K562 (cell line): ENCODE results near the gene QPRT. TPM values are rescaled to one million over a fixed set of nuclear protein-coding genes. Genes with fewer than 3 reads are reported as not detected.

ENCODE experiments used
- ADNP ChIP-seq: fragments of 200-800 bp; sonication (Bioruptor generic); IDR thresholded peaks from 2 replicates; pipeline ENCODE4 v1.6.1; 2016; ENCODE audit warnings: missing genetic modification characterization, missing compliant biosample characterization
- CHCHD3 ChIP-seq: fragments of 250-450 bp; sonication (Bioruptor Pico); IDR thresholded peaks from 2 replicates; pipeline ENCODE4 v2.1.2; 2022; ENCODE audit warnings: mild to moderate bottlenecking
- E4F1 ChIP-seq: fragments of 250-450 bp; sonication (Bioruptor Pico); IDR thresholded peaks from 2 replicates; pipeline ENCODE4 v1.5.0; 2021; ENCODE audit warnings: mild to moderate bottlenecking, borderline replicate concordance
- ELF4 ChIP-seq: fragments of 450-650 bp; formaldehyde crosslinking; IDR thresholded peaks from 2 replicates; pipeline ENCODE4 v1.4.0; 2022; ENCODE audit warnings: missing genetic modification characterization
- ETV1 ChIP-seq: fragments of 450-650 bp; conservative IDR thresholded peaks from 2 replicates; pipeline ENCODE4 v1.6.1; 2016; ENCODE audit warnings: missing genetic modification characterization, control low read depth, low read depth, missing compliant biosample characterization
- FIP1L1 ChIP-seq: fragments of 200-400 bp; formaldehyde crosslinking; IDR thresholded peaks from 2 replicates; pipeline ENCODE4 v1.6.1; 2018; ENCODE audit warnings: mild to moderate bottlenecking, low read depth, low read length; ENCODE audit not compliant: poor library complexity, severe bottlenecking
- KLF1 ChIP-seq: fragments of 450-650 bp; IDR thresholded peaks from 2 replicates; pipeline ENCODE4 v1.6.1; 2016; ENCODE audit warnings: missing genetic modification characterization, missing compliant biosample characterization
- MECOM ChIP-seq: fragments of 250-450 bp; sonication (Bioruptor Pico); IDR thresholded peaks from 2 replicates; pipeline ENCODE4 v1.8.0; 2022; ENCODE audit warnings: inconsistent platforms
- RAD21 ChIP-seq, 2 experiments: fragments of 250-450 bp in 1 of 2; fragments of 450-650 bp in 1 of 2; sonication (Bioruptor Pico) in 1 of 2; formaldehyde crosslinking in 1 of 2; IDR thresholded peaks in 1 of 2; conservative IDR thresholded peaks in 1 of 2; 2 replicates each; pipeline versions ENCODE4 v1.4.0 to v1.8.0; 2020 to 2022; ENCODE audit warnings: mild to moderate bottlenecking in 2 of 2, moderate library complexity in 1 of 2
- RREB1 ChIP-seq: fragments of 250-450 bp; sonication (Bioruptor Pico); IDR thresholded peaks from 2 replicates; pipeline ENCODE4 v1.4.0; 2020
- TAF7 ChIP-seq: fragments of 450-650 bp; IDR thresholded peaks from 2 replicates; pipeline ENCODE4 v1.6.1; 2016; ENCODE audit warnings: missing genetic modification characterization, missing compliant biosample characterization
- TFE3 ChIP-seq: fragments of 450-650 bp; formaldehyde crosslinking; IDR thresholded peaks from 2 replicates; pipeline ENCODE4 v1.4.0; 2020; ENCODE audit warnings: mild to moderate bottlenecking, mixed read lengths
- THRA ChIP-seq: fragments of 450-650 bp; IDR thresholded peaks from 2 replicates; pipeline ENCODE4 v1.6.1; 2017; ENCODE audit warnings: mild to moderate bottlenecking, moderate library complexity
- XRCC5 ChIP-seq: fragments of 200-400 bp; formaldehyde crosslinking; IDR thresholded peaks from 2 replicates; pipeline ENCODE4 v1.6.1; 2017; ENCODE audit warnings: low read depth, mild to moderate bottlenecking, low read length
- ZNF143 ChIP-seq: sonication (generic); formaldehyde crosslinking; IDR thresholded peaks from 2 replicates; pipeline ENCODE4 v1.9.0; 2022; ENCODE audit warnings: mild to moderate bottlenecking, missing genetic modification reagents
- ZNF384 ChIP-seq: IDR thresholded peaks from 2 replicates; pipeline ENCODE4 v1.6.1; 2012; ENCODE audit warnings: low read depth, low read length, improper control_type of control experiment
- polyA plus RNA-seq, 8 experiments: library from polyadenylated mRNA; depleted of rRNA in 4 of 8; stranded (reverse) in 5 of 8; unstranded in 3 of 8; fragments of >200 nt; fragmentation: Nextera tagmentation in 2 of 8; fragmentation: Illumina TruSeq in 1 of 8; extraction: Ambion mirVana in 2 of 8; extraction: Trizol in 1 of 8; gene quantifications; 2 replicates each; pipeline versions ENCODE4 v1.2.1 to v1.2.3, GENCODE V29; 2011 to 2014; ENCODE audit warnings: inconsistent platforms in 1 of 8, missing spikeins in 1 of 8
- total RNA-seq, 7 experiments: library from RNA; depleted of rRNA in 6 of 7; stranded (reverse); fragments of >200 nt in 6 of 7; fragmentation: Illumina TruSeq in 2 of 7; extraction: Trizol in 2 of 7; gene quantifications; 2 replicates each; pipeline versions ENCODE4 v1.2.1 to v1.2.3, GENCODE V29; 2011 to 2021; ENCODE audit warnings: low replicate concordance in 1 of 7

The QPRT gene
- total and polyA plus RNA-seq, 9 of the 15 experiments (the other 6 are each of a cell fraction or from before 2014, with no cell fraction given) = 7.7 to 112 (median 64.1) TPM

GRCh38 chr16:29663016-29663806 is 15.8 kb upstream of the QPRT start, which contains the start of gene SPN (continued):
- TF ChIP-seq RREB1 (peak; percentile 77; the same call in 1 of the 2 replicates), TFE3 (no peak), ELF4 (no peak), RAD21 (CRISPR knock-in tag; conservative IDR thresholded peaks at IDR 0.05 in 1 of 2, IDR thresholded peaks at IDR 0.05 in 1 of 2) (peak in 1 of 2 experiments; percentile 28; a peak in 1 of 4 replicates), ZNF384 (peak; percentile 31), FIP1L1 (no peak), CHCHD3 (CRISPR knock-in tag) (no peak), ETV1 (tag) (peak; percentile 29; the same call in 1 of the 2 replicates), THRA (no peak), E4F1 (CRISPR knock-in tag) (no peak), TAF7 (tag) (peak; percentile 80; the same call in 1 of the 2 replicates), ADNP (tag) (no peak), ZNF143 (CRISPR knock-in tag) (no peak), KLF1 (tag) (peak; percentile 20; the same call in 1 of the 2 replicates), MECOM (CRISPR knock-in tag) (no peak), XRCC5 (peak; percentile 58; the same call in 1 of the 2 replicates)
